HL-60/S4 (cell line): Measurements from ENCODE around the gene CCSAP.
"Not testable (repeated sequence)": the region's sequence is repeated elsewhere in the genome, so short reads cannot be mapped to it uniquely, and the experiment has no call there.

Experiments
- in situ Hi-C: fragments of 300-500 bp; cut with MboI; formaldehyde crosslinking; loops from 2 replicates; pipeline ENCODE4 v1.14.3; 2022; ENCODE audit warnings: low sequenced_read_pairs

The CCSAP gene

GRCh38 chr1:229325853-229326487 is 16.9 kb downstream of the CCSAP start:
- in situ Hi-C loops = no loop called here

DNA sequence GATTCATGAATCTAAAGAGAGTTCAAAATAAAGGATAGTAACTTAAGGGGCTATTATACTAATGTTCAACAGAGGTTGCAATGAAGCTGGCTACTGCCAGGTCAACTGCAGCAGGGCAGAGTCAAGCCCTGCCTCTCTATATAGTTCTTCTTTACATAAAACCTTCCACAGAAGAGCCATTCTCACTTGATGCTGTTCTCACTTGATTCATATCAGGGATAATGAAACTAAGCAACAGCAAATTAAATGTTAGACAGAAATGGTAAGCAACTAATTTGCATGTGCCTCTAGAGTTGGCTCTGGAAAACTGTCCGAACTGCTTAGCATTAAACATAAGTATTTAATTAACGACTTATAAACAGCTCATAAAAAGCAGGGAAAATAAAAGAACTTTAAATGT is 17.4 kb downstream of the CCSAP start:
- in situ Hi-C loops = no loop called here

DNA sequence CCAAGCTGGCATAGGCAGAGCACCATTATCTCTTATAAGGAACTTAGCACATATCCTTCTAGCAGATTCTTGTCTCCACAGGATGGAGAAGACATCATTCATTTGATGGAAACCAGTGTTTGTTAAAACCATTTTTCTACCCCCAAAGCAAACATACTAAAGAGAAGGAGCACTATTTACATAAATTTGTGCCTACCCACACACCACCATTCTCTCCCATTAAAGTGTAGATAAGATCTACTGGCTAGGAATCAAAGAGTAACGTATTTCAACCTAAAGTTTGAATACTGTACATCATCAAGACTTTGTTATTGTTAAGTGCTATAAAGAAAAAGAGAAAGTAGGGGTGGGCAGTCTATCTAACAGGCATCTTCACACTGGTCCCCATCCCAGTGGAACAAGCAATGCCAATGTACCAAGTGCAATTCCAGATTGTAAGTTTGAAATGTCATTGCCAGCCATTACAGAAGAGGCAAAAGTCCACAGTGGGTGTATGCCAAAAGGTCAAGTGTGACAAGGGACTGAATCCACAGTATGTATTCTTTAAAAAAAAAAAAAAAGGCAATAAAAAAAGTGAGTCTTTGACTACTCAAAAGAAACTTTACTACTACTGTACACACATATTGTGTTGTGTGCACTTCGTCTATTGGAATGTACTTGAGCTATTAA is 18.8 kb downstream of the CCSAP start:
- in situ Hi-C loops = no loop called here

GRCh38 chr1:229323201-229323600 is 19.6 kb downstream of the CCSAP start:
- in situ Hi-C loops = no loop called here

- in situ Hi-C loops = no loop called here
Observed at GRCh38 chr1:229319487-229319886, 23.4 kb downstream of the CCSAP start.

- in situ Hi-C loops = no loop called here
Observed at GRCh38 chr1:229318056-229318455, 24.8 kb downstream of the CCSAP start.

DNA sequence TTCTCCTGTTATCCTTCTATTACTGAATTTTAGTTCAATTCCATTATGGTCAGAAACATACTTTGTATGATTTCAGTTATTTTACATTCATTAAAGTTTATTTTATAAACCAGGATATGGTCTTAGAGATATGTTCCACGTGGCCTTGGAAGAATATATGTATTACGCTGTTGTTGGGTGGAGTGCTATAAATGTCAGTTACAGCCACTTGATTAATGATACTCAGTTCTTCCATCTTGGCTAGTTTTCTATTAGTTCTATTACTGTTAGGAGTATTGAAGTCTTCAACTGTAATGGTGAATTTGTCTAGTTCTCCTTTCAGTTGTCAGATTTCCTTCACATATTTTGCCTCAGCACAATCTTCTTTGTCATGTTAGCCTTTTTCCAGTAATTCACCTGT is 26.7 kb downstream of the CCSAP start:
- in situ Hi-C loops = no loop called here

- in situ Hi-C loops = no loop called here
Observed at GRCh38 chr1:229310833-229311232, 32.0 kb downstream of the CCSAP start.

- in situ Hi-C loops = no loop called here
Observed at GRCh38 chr1:229309684-229310083, 33.2 kb downstream of the CCSAP start.

DNA sequence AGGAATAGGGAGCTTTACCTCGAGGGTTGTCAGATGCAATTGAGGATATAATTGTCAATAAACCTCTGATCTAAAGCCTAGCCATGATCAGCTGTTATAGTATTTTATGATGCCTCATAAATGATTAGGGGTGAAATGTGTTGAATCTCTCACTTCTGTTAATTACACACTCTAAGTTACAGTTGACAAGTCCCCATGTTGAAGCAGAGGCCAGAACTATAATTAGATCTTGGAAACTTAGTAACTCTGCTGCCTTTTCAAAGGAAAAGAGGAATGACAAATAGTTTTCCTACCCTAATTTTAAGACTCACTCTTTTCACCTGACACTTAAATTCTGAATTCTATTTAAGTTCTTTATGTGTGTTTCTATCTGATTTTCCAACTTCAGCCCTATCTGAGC is 33.8 kb downstream of the CCSAP start:
- in situ Hi-C loops = no loop called here

- in situ Hi-C loops = no loop called here
Observed at GRCh38 chr1:229305392-229305791, 37.5 kb downstream of the CCSAP start.

- in situ Hi-C loops = no loop called here
Observed at GRCh38 chr1:229303855-229304254, 39.0 kb downstream of the CCSAP start.

GRCh38 chr1:229302740-229303139 is 40.1 kb downstream of the CCSAP start:
- in situ Hi-C loops = no loop called here

DNA sequence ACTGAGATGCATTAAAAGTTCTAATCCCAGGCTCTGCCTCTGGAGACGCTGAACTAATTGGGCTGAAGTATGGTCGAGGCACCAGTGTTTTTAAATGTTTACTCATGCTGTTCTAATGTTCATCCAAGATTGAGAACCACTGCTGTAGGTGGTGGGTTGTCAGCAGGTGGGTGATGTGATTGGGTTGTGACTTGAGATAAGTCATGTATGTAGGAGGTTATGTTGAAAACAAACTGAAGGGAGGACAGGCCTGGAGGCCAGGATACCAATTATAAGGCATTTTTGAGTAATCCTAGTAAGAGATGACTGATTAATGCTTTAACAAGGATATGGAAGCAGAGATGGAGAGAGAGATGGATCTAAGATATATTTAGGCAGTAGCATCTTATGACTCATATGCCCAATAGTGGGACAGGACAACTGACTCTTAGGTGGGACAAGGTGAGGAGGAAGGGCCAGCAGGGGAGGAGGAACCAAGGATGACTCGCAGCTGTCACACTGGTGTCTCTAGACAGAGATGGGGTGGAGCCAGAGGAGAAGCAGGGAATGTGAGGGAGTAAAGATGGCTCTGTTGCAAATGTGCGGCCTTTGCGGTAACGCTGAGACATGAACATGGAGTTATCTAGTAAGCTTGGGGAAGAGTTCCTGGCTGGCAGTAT is 42.6 kb downstream of the CCSAP start:
- in situ Hi-C loops = no loop called here

- in situ Hi-C loops = no loop called here
Observed at GRCh38 chr1:229298887-229299503, 43.9 kb downstream of the CCSAP start.

DNA sequence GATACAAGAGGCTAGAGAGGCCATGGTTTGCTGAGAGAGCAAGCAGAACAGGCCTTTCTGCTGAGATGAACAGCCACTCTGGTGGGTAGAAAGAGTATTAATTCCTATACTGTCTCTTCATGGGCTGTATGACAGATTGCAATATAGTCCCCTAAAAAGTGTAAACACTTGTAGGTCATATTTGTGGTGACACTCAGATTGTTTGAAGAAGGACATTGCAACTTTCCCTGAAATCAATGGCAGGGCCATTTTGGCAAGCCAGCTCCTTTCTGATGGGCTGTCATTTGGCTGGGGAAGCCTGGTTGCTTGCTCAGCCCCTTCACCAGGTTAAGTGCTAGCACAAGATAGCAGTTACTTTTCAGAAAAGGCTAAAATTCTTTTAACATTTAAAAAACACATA is 44.4 kb downstream of the CCSAP start:
- in situ Hi-C loops = no loop called here

DNA sequence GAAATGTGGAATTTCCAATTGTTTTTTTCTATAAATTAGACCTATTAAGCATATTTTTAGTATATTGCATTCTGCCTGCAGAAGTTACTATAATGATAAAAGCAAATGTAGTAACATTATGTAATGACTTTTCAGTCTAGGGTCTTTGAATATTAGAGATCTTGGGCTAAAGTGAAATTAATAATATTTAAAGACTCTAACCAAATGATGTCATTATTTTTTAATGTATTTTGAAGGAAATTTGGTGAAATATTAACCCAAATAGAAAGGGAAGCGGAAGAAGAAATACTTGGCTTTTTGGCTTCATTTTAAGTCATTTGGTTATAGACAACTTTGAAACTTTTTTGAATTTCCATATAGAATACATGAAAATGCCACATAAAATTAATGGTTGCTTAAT is 45.1 kb downstream of the CCSAP start:
- in situ Hi-C loops = no loop called here

DNA sequence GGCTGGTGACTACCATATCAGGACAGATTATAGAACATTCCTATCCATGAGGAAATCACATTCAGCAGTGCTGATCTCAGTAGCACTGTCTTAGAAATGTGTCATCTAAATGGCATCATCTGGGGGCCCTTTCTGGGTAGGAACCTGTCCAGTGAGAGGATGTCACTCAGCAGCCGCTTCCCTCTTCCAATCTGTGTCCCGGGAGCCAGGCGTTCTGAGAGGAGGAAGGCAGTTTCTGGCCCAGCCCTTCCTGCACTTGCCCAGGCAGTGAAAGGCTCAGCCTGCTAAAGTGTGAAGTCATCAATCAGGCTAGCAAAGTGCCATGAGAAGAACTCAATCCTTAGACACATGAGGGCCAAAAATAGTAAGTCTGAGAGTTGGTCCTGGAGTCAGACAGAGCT is 46.3 kb downstream of the CCSAP start:
- in situ Hi-C loops = no loop called here

DNA sequence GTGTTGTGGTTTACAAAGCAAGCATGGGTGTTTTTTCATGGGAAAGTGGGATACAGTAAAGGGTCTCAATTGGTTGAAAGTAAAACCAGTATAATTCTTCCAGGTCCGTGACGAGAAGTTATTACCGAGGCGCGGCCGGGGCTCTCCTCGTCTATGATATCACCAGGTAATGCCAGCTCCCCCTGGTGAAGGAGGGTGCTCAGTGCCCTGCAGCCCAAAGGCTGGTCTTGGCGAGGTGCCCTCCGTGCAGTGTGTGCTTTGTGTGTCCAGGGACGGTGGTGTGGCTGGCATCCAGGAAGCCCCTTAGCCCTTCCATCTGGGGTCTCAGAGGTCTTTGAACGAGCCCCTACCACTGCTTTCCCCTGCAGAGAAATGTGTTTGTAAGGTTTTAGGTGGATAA is 47.1 kb downstream of the CCSAP start:
- in situ Hi-C loops = no loop called here

DNA sequence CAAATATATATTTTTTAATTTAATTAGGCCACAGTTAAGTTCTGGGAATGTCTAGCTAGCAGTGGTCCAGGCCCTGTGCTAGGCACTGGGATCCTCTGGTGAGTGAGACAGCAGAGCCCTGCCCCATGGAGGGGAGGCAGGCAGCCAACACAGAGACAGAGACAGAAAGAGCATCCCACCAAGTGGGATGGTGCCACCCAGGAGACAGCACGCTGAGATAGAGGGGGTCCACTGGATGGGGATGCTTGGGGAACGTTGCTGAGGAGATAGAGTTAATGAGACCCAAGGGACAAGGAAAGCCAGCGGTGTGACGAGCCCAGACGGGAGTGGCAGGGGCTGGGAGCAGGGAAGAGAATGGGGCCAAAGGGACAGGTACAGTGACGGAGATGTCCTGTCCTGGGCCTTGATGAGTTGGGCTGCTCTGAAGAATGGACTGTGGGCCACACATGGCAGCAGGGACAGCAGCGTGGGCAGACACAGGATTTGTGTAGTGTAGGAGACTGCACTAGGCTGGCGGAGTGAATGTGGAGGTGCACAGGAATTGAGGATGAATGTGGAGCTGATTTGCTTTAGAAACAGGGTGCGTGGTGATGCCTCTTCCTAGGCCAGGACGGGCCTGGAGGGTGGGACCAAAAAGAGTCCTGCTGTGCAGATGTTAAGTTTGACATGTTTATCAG is 49.2 kb downstream of the CCSAP start:
- in situ Hi-C loops = no loop called here

DNA sequence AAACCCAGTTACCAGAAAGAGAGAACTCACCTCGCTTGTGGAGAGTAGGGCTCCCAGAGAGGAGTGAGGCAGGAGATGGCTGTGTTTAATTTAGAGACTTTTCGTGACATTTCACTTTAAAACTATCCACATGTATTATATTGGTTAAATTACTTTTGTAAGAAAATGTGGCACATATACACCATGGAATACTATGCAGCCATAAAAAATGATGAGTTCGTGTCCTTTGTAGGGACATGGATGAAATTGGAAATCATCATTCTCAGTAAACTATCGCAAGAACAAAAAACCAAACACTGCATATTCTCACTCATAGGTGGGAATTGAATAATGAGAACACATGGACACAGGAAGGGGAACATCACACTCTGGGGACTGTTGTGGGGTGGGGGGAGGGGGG is 51.2 kb downstream of the CCSAP start:
- in situ Hi-C loops = not testable (repeated sequence)
